Suprapubic skin (tissue), 4 donors: ENCODE data around the gene LGMN. TPM values are rescaled to one million over a fixed set of nuclear protein-coding genes. Genes with fewer than 3 reads are reported as not detected.
A peak's percentile ranks its signal among the peaks of the same experiment; 100 is the strongest.

Experiments used
- DNase-seq, 2 donors: peaks; one replicate each; pipeline ENCODE4 v3.0.0-alpha.2; 2019; ENCODE audit warnings: low spot score in 2 of 2
- H3K27ac ChIP-seq: fragments of 200-600 bp; sonication (generic); one replicate; pipeline ENCODE4 v1.5.1; 2019
- H3K27me3 ChIP-seq: fragments of 200-600 bp; sonication (generic); one replicate; pipeline ENCODE4 v1.5.1; 2019
- H3K36me3 ChIP-seq: fragments of 200-600 bp; sonication (generic); one replicate; pipeline ENCODE4 v1.5.1; 2019
- H3K4me1 ChIP-seq: fragments of 200-600 bp; sonication (generic); one replicate; pipeline ENCODE4 v1.5.1; 2019
- H3K4me3 ChIP-seq: fragments of 200-600 bp; sonication (generic); one replicate; pipeline ENCODE4 v1.5.1; 2019; ENCODE audit warnings: mild to moderate bottlenecking
- H3K9me3 ChIP-seq: fragments of 200-600 bp; sonication (generic); one replicate; pipeline ENCODE4 v1.5.1; 2019
- CTCF ChIP-seq, 2 donors: fragments of 200-600 bp in 1 of 2; fragments of 450-650 bp in 1 of 2; sonication (generic) in 1 of 2; IDR thresholded peaks; one replicate each; pipeline ENCODE4 v1.5.1; 2016 to 2019; ENCODE audit warnings: antibody characterized with exemption in 2 of 2, mild to moderate bottlenecking in 1 of 2, moderate library complexity in 1 of 2
- EP300 ChIP-seq: sonication (generic); formaldehyde crosslinking; IDR thresholded peaks from one replicate; pipeline ENCODE4 v1.6.1; 2017; ENCODE audit warnings: antibody characterized with exemption
- POLR2A ChIP-seq, 2 donors: fragments of 450-650 bp; IDR thresholded peaks; one replicate each; pipeline ENCODE4 v1.6.1; 2017; ENCODE audit warnings: antibody characterized with exemption in 2 of 2, mild to moderate bottlenecking in 2 of 2, moderate library complexity in 2 of 2
- POLR2AphosphoS5 ChIP-seq, 3 donors: sonication (generic); formaldehyde crosslinking; IDR thresholded peaks; one replicate each; pipeline ENCODE4 v1.6.1; 2017; ENCODE audit warnings: antibody characterized with exemption in 3 of 3
- WGBS: methylation state at CpG from one replicate; pipeline ENCODE4 v1.1.5; 2018; 5-methylcytosine and 5-hydroxymethylcytosine counted together
- total RNA-seq, 4 donors: library from RNA; depleted of rRNA; stranded (reverse); fragments of >200 nt; gene quantifications; one replicate each; pipeline ENCODE4 v1.1.0, GENCODE V29; 2016

The LGMN gene
- total RNA-seq, 4 donors from 2014 or later, result 35.8 to 41.9 (median 39.2) TPM

DNA sequence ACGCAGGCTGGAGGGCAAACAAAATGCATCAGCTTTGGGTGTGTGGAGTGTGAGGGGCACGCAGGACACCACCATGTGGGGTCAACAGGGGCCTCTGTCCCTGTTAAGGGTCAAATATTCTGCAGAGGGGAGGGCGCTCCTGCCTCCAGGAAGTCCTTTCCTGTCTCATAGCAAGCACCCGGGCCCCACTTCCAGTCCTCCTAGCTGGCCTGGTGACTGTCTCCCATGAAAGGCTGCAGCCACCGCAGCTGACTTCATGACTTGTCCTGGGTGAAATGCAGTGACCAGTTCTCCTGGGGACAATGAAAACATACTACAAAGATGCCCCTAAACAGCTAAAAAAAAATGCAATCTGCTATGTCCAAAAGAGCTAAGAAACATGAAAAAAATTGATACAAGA lies 53.6 kb downstream of the LGMN start:
- no peaks in the 10 kb centered on the region for H3K36me3 ChIP-seq
- H3K4me1 ChIP-seq, result peaks cover 11% of the 10 kb centered on the region
- DNase-seq, result no peak
- WGBS, result 53% methylated on average over 5 of the region's 5 CpGs
- H3K27me3 ChIP-seq, result no peaks in the 10 kb centered on the region
- H3K27ac ChIP-seq, result no peak overlapping the region
- no peak overlapping the region for H3K4me3 ChIP-seq
- TF ChIP-seq EP300 (no peak), POLR2A (IDR thresholded peaks at IDR 0.05) (no peak), CTCF (IDR thresholded peaks at IDR 0.05) (no peak), POLR2AphosphoS5 (IDR thresholded peaks at IDR 0.05) (no peak)
- no peaks in the 10 kb centered on the region for H3K9me3 ChIP-seq

- Histone ChIP-seq H3K9me3 (no peaks in the 10 kb centered on the region), H3K4me3 (no peak overlapping the region), H3K27me3 (no peaks in the 10 kb centered on the region), H3K27ac (no peak overlapping the region), H3K36me3 (no peaks in the 10 kb centered on the region), H3K4me1 (peaks cover 11% of the 10 kb centered on the region)
- peak in 1 of 2 donors; percentile 52 for DNase-seq
- TF ChIP-seq CTCF (IDR thresholded peaks at IDR 0.05) (no peak), POLR2AphosphoS5 (IDR thresholded peaks at IDR 0.05) (no peak), POLR2A (IDR thresholded peaks at IDR 0.05) (no peak), EP300 (no peak)
- WGBS, result 61% methylated on average over 18 of the region's 18 CpGs
These were observed 54.2 kb downstream of the LGMN start for GRCh38 chr14:92693998-92694795.

- H3K27ac ChIP-seq, result no peak overlapping the region
- peaks cover 4% of the 10 kb centered on the region for H3K36me3 ChIP-seq
- WGBS, result 20% methylated on average over 1 of the region's 2 CpGs
- no peaks in the 10 kb centered on the region for H3K27me3 ChIP-seq
- H3K4me3 ChIP-seq, result no peak overlapping the region
- H3K4me1 ChIP-seq, result peaks cover 13% of the 10 kb centered on the region
- no peaks in the 10 kb centered on the region for H3K9me3 ChIP-seq
- DNase-seq, result no peak
- TF ChIP-seq CTCF (IDR thresholded peaks at IDR 0.05) (no peak), POLR2AphosphoS5 (IDR thresholded peaks at IDR 0.05) (no peak), POLR2A (IDR thresholded peaks at IDR 0.05) (no peak), EP300 (no peak)
These were observed 55.6 kb downstream of the LGMN start for GRCh38 chr14:92692822-92693226.

DNA sequence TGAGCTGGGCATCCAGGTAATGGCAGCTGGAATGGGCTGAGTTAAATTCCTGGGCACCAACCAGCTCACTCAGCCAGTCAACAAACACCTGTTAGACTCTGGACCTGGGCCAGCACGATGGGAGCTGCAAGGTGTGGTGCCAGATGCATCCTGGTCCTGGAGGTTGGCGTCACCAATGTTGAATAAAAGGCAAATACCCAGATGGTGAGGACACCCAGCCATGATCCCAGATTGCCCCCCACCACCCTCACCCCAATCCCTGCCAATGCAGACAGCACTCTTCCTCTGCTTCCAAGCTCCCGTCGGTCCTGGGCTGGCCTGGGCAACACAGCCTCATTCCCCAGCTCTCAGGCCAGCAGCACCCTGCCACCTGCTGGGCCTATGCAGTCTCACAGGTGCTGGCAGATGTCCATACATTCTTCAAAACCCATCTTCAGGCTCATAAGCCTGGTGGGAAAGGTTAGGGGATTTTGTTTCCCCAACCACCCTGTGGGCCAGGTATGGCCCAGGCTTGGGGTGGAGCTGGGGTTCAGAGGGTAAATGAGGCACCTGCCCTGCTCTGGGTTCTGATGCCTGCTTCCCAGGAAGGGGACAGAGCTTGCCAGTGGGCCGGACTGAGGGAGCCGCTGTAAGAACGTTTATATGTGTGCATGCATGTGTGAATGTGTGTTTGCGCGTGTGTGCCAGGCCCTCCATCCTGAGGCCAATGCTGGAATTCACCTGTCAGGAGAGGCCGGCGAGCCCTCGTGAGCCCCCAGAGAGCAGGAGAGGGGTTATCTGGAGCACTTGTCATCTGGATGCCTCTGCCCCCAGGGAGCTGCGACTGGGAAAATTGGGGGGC lies 58.0 kb downstream of the LGMN start:
- H3K4me3 ChIP-seq, result no peak overlapping the region
- TF ChIP-seq POLR2AphosphoS5 (IDR thresholded peaks at IDR 0.05) (no peak), CTCF (IDR thresholded peaks at IDR 0.05) (peak in 1 of 2 donors; percentile 60)
- peaks cover 19% of the 10 kb centered on the region for H3K36me3 ChIP-seq
- no peaks in the 10 kb centered on the region for H3K27me3 ChIP-seq
- H3K4me1 ChIP-seq, result peaks cover 27% of the 10 kb centered on the region
- H3K9me3 ChIP-seq, result no peaks in the 10 kb centered on the region
- 73% methylated on average over 5 of the region's 13 CpGs for WGBS
- no peak overlapping the region for H3K27ac ChIP-seq
- DNase-seq, result peak in 1 of 2 donors; percentile 45
